Mesenteric fat pad (tissue), 1 donor: Measurements from ENCODE around the gene DMXL2. TPM values are rescaled to one million over a fixed set of nuclear protein-coding genes. Genes with fewer than 3 reads are reported as not detected.
"Not testable (repeated sequence)": the region's sequence is repeated elsewhere in the genome, so short reads cannot be mapped to it uniquely, and the experiment has no call there.

Source experiments
- DNase-seq: peaks from one replicate; pipeline ENCODE4 v3.0.0-alpha.2; 2020; ENCODE audit warnings: low spot score
- total RNA-seq: library from RNA; stranded (reverse); fragmentation: NEBNext Ultra II Directional; extraction: Animal tissue kit (Norgen Biotek cat#: 25700); gene quantifications from one replicate; pipeline ENCODE4 v1.2.1, GENCODE V29; 2021
- donor health status: DM: yes; HTN: yes; CAD: no.

Gene DMXL2
- total RNA-seq, 1 donor from 2014 or later = 46.7 TPM

GRCh38 chr15:51625236-51625635, 2.7 kb upstream of the DMXL2 start:
- no peak for DNase-seq

GRCh38 chr15:51624022-51624421, 1.5 kb upstream of the DMXL2 start:
- no peak for DNase-seq

- DNase-seq = no peak
Observed at GRCh38 chr15:51623386-51623938, 891 bp upstream of the DMXL2 start.

- no peak for DNase-seq
Observed at GRCh38 chr15:51621936-51622603, 501 bp downstream of the DMXL2 start.

- no peak for DNase-seq
Observed at GRCh38 chr15:51621155-51621765, 1.3 kb downstream of the DMXL2 start.

- no peak for DNase-seq
Observed at GRCh38 chr15:51620641-51621040, 1.9 kb downstream of the DMXL2 start.

- DNase-seq = no peak
Observed at GRCh38 chr15:51620122-51620521, 2.4 kb downstream of the DMXL2 start.

GRCh38 chr15:51619331-51620035, 3.1 kb downstream of the DMXL2 start:
- DNase-seq = no peak

GRCh38 chr15:51617886-51618285, 4.7 kb downstream of the DMXL2 start:
- DNase-seq = no peak

GRCh38 chr15:51613951-51614350, 8.6 kb downstream of the DMXL2 start:
- DNase-seq = no peak

- DNase-seq = not testable (repeated sequence)
Observed at GRCh38 chr15:51612669-51613068, 9.9 kb downstream of the DMXL2 start.

- not testable (repeated sequence) for DNase-seq
Observed at GRCh38 chr15:51603462-51603948, 19.1 kb downstream of the DMXL2 start.

- DNase-seq = no peak
Observed at GRCh38 chr15:51603002-51603401, 19.6 kb downstream of the DMXL2 start.

GRCh38 chr15:51602484-51602883, 20.1 kb downstream of the DMXL2 start:
- DNase-seq = no peak

- DNase-seq = no peak
Observed at GRCh38 chr15:51601801-51602200, 20.8 kb downstream of the DMXL2 start.

GRCh38 chr15:51600114-51600513, 22.5 kb downstream of the DMXL2 start:
- DNase-seq = no peak

- no peak for DNase-seq
Observed at GRCh38 chr15:51589881-51590568, 32.5 kb downstream of the DMXL2 start.

GRCh38 chr15:51588966-51589365, 33.6 kb downstream of the DMXL2 start:
- DNase-seq = no peak

GRCh38 chr15:51585986-51586385, 36.6 kb downstream of the DMXL2 start:
- DNase-seq = no peak

- no peak for DNase-seq
Observed at GRCh38 chr15:51580982-51581381, 41.6 kb downstream of the DMXL2 start.

- DNase-seq = no peak
Observed at GRCh38 chr15:51580385-51580784, 42.2 kb downstream of the DMXL2 start.
